GM18870 (cell line): Measurements from ENCODE around the gene STPG4.
A peak's percentile ranks its signal among the peaks of the same experiment; 100 is the strongest.

Experiments
- ATAC-seq: cut with Tn5 transposase; IDR thresholded peaks from one replicate; pipeline ENCODE4 v1.9.1; 2021; ENCODE audit warnings: moderate library complexity; ENCODE audit not compliant: unreplicated experiment

The STPG4 gene

DNA sequence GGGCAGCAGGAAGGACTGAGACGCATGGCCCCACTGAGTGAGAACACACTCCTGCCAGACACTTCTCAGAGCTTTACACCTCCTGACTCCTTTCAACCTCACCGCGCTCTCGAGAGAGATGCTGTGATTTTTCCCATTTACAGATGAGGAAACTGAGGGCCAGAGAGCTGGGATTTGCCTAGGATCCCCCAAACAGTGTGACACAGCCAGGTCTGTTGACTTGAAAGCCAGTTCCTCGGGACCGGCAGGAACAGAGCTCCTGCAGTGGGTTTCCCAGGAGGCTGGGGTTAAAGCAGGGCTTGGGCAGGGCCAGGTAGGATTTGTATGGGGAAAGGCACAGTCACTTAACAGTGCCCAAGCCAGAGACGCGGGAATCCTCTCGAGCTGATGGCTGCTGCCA, 81.9 kb downstream of the STPG4 start:
- ATAC-seq: no peak

DNA sequence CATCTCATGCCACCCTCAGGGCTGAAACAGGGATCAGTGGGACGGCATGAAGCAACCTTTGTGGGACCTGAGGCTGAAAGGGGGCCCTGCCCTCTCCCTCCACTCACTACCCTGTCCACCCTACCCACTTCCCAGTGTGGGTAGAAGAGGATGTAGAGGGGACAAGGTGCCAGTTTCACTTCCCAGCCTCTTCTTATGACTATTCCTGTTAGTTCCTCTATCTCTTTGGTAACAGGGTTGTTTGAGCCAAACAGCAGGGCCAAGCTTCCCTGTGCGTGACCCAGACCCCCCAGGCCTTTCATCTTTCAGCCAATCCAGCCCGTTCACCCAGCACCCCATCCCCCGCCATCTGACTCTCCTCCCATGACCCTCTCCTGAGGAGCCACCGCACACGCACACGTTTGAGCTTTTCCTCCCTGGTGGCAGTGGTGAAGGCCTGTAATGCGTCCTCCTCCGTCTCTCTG, 82.3 kb downstream of the STPG4 start:
- no peak for ATAC-seq

DNA sequence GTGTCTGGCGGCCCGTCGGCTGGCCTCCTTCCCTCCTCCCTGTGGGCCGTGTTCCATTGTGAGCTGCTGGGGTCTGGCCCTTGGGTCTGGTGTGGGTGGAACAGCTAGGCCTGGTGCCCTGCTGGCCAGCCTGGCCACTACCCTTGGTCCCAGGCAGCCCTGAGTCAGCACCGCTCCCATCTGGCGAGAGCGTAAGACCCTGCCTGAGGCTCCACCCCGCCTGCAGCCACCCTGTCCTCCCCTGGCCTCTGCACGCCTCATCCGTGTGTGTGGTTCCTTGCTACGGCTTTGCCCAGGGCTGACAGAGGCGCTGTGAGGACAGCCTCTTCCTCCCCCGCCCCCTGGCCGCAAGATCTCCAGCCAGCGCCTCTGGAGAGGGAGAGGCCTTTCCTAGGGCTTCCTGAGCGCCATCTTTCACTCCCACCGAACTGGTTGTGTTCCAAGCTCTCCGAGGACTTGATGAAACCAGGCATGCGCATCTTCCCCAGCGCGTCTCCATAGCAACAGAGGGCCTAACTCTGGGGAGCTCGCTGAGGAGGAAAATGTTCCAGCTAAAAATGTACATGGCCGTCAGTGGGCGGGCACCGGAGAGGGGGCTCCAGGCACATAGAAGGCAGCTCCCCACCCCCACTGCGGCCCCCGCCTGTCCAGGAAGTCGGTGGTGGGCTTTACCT, 83.0 kb downstream of the STPG4 start:
- no peak for ATAC-seq

DNA sequence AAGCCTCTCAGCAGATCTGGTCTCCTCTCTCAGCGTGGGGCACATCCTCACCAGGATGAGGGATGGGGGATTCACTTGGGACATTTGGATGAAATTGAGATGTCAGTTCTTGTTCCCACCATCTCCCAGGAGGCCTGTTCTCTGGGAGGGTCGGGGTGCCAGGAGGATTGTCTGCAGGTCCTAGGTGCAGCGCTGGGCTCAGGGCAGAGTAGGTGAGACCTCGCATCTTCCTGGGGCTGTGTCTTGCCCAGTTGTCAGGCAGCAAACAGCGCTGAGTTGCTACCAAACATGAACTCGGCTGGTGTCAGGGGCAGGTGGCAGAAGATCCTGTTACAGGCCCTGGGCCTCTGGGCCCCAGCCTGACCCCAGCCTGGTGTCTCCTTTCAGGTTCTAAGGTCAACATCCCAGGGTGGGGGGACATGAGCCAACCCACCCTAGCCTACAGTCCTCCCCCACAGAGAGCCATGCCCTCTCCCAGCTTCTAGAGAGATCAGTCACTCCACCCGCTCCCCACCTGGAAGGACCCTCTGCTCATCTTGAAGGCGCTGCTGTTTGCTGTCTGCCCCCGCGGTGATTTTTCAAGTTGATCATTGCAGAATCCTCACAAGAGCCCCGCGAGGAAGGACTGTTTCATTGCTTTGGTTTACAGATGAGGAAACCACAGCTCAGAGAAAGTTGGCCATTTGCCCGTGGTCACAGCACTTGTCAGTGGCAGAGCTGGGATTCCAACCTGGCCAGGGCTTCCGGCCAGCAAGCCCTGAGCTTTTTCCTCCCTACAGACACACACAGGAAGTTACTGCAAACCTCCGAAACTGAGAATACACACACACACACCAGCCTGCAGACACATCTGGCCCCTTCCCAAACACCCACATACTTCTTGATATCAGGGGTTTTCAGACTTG, 83.9 kb downstream of the STPG4 start:
- peak; percentile 91 for ATAC-seq

DNA sequence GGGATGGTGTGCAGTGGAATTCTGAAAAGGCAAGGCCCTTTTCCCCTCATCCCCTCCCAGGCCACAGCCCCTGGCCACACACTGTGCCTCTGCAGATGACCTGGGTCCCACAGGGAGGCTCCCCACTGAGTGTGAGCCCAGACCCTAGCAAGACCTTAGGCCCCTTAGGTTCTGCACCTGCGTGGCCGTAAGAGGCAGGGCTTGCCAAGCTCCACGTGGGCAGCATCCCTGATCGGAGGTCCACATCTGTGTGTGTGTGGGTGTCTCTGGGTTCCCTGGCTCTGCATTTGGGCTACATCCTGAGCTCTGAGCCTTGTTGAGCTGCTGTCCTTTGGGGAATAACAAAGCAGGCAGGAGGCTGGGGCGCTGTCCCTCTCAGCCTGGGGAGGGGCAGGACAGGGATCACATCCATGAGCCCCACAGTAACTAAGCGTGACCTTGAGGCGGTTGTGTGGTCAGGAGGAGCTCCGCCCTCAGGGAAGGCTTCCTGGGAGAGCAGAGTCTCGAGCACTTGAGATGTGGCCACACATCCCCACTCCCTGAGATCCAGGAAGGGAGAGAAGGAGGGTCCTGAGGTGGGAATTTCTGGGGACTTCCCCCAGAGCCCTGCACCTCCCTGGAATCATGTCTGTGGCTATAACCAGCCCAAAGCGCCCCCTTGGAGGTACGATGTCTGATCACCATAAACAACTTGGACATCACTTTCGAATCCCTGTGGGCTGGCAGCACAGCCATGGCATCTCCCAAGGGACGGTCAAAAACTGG, 84.8 kb downstream of the STPG4 start:
- no peak for ATAC-seq

DNA sequence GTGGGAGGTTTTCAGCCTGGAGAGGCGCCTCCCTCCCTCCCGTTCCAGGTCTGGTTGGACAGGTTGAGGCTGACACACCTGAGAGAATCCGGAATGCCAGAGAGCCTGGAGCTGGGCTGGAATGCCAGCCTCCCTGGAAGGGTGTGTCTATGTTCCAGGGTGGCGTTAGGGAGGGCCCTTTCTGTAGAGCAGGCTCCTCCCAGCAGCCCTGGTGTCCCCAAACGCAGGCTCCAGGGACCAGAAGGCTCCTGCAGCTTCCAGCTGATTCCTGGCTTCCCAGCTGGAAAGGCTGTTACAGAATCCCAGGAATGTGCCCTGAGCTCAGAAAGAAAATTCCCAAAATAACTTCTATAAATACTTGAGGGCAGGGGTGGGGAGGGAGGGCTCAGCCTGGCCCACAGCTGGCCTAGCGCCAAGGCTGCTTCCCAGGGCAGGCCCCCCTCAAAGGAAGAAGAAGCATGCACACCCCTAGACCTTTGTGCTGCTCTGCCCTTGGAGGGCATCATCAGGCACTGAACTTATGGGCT, 85.4 kb downstream of the STPG4 start:
- no peak for ATAC-seq

DNA sequence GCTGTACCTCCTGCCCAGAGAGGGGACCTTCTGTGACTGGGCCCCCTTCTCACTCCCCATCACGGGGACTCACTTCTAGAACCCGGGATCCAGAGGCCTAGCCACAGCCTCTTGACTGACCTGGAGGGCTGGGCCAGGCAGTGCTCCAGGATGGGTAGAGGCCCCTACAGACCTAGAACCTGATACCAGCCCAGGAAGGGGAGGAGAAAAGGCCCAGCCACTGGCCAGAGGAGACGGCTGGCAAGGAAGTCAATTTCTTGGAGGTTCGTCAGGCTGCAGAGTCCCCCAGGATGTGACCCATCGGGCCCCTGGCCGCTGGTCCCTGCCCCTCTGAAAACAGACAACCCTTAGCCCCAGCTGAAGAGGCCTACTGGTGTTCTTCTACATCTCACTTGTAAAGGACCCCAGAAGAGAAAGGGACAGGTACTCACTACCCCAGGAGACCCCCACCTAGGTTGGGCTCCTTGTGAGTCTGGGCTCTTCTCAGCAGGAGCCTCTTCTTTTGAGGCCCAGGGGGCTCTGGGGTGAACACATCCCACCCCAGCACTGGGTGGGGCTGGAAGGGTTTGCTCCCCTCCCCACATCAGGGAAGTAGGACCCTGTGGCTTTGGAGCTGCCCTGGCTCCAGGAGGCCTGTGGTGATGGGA, 86.0 kb downstream of the STPG4 start:
- ATAC-seq: no peak

DNA sequence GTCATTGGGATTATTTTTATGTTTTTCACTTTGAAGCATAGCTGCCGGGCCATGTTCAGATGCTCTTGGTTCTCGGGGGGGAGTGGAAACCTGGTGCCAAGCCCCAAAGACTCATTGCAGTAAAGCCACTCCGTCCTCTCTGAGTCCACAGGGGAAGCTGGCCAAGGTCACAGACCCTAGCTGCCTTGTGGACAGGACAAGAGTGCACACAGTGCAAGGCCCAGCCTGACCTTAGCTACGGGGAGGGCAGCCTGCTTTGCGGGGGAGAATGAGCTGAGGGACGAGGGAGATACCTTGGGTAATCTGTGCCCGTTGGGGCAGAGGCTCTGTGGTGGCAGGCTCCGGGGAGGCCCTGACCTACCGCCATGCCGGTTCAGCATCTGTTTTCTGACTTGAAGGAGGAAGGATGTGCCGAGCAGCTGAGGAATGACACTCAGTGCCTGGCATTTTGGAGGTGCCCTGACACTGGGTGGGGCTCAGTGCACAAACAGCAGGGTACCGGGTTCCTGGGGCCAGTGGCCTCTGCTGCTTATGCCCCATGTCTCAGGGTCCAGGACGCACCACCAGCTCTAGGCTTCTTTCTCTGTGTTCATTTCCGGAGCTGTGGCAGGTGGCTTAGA, 87.2 kb downstream of the STPG4 start:
- ATAC-seq: no peak

DNA sequence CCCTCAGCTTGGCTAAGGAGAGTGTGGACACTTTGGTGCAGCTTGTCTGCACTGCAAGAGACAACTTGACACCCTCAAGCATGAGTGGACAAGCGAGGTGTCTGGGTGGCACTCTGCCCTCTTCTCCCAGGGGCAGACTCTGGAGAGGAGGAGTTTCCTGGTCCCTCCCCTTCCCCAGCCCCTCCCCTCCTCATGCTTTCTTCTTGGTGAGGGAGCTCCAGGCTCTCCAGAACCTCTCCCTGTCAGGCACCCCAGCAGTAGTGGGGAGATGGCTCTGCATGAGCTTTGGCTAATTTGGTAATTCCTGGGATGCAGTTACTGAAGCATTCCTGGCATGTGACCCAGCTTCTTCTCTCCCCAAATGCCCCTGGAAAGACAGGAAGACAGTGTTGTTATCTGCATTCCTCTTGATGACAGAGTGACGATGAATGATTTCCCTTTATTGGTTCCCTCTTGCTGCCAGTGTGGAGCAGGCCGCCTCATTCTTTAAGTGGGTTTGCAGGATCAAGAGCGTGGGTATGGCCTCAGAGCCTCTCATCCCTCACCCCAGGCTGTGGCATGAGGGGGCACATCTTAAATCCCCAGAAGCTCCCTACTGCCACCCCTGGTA, 89.2 kb downstream of the STPG4 start:
- ATAC-seq: no peak

DNA sequence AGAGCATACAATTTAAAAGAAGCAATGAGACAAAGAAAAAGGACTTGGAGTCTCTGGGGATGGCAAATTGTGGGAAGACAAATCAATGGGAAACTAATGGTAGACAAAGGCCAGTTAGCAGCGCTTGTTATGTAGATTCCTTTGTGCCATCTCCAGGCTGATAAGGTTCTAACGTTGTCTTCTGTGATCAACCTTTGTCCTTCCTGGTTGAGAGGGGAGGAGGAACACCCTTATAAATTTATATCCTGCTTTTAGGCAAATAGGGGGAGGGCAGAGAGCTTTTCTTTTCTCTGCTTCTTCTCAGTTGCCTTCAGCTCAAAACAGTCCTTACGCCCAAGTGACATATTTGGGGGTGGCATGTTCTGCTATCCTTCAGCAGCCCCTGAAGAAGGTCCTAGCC, 89.8 kb downstream of the STPG4 start:
- ATAC-seq: no peak

DNA sequence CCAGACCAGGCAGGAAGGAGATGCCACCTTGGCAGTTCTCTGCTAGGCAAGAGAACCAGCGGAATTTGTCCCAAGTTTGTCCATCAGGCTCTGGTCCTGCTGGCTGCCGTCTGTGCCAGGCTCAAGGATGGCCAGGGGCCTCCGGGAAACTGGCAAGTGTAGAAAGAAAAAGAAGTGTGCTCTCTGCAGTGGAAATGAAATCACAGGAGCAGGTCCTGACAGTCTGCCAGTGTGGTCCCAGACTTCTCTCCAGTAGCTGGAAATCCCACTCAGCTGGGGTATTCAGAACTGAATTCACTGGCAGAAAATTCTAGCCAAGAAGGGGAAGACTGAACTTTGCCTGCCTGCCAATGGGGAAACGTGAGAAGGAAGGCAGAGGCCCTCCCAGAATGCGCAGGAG, 91.0 kb downstream of the STPG4 start:
- no peak for ATAC-seq

DNA sequence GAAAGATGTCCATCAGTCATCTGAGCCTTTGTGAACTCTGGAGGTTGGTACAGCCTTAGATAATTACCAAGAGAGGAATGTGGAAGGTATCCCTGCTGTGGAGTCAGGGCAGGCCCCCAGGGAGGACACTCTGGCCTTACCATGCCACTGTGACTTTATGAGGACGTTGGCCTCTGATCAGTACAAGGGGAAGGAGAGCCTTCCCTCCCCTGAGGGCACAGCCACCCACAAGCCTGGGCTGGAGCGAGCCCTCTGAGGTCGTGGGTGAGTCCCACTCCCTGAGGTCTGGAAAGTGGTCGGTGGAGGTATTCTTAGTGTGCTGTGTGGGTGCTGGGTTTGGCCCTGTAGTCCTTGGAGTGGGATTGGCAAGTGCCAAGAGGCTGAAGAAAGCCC, 91.6 kb downstream of the STPG4 start:
- ATAC-seq: no peak

DNA sequence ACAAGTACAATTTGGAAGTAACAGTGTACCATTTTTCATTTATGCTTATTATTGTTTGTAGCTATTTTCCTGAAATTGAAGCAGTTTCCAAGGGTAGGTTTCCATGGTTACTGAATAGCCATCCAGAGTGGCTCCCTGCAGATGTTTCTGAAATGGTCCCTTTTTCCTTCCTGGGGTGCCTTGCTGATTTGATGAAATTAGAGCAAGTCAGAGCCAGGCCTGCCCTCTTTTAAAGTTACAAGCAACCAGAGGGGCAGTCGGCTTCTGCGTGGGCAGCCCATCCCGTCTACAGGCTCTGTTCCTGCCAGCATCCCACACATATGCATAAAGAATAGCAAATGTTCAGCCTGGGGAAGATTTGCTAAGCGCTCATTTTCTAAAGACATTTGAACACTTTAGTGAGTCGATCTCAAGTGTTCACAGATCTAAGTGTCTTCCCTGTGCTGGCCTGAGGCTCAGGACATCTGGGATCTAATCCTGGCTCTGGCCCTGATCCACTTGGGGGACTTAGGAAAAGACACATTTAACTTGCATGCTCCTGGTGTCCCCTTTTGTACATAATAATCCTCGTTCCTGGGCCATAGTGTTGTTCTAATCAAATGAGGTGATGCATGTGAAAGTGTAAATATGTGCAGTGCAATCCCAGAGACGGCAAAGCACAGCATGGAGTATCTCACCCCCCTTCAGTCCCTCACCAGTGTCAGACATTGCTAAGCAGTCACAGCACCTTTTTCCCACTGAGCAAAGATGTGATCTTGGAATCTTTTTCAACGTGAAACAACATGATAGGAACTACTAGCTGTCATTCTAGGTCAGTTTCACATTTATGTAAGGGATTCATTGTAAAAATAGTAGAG, 92.2 kb downstream of the STPG4 start:
- no peak for ATAC-seq

DNA sequence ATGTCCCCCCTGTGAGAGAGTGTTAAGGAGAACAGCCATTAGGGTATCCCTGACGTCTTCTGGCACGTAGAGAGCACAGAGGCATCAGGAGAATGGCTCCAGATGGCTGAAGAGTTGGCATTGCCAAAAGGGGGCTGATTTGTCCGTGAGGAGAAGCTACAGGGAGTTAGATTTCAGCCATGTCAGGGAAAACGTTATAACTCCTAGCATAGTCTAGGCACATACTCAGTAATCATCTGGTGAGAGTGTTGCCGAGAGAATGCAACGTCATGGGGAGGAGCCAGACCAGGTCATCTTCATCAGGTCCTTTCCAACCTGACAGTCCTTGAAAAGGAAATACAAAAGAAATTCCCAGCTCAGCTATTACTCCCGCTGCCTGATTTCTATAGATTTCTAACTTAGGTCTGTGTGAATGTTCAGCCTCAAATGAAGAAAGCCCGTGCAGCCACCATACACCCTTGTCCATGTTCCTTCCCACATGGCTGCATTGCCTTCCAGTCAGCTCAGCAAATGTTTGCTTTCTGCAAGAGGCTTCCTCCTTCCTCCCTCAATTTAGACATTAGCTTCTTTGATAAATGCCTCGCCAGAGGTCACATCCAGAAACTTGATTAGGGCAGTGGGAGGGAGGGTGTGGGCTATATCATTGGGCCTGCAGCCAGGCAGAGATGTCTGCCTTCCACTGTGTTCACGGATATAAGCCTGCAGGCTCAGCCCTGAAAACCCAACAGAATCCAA, 93.0 kb downstream of the STPG4 start:
- ATAC-seq: no peak

DNA sequence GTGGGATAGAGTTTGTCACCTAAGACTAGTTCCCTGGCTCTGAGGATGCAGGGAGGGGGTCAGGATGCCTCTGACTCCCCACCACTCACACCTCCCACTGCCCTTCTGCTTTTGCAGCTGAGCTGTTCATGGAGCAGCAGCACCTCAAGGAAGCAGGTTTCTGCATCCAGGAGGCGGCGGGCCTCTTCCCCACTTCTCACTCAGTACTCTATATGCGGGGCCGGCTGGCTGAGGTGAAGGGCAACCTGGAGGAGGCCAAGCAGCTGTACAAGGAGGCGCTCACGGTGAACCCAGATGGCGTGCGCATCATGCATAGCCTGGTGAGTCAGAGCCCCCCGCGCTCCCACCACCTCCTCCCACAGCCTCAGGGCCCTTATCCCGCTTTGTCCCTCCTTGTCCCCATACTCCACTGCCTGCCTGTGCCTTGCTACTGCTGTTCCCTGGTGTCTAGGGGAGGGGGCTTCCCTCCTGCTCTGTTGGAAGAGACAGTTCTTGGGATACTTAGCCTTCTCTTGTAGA, 94.4 kb downstream of the STPG4 start:
- no peak for ATAC-seq

DNA sequence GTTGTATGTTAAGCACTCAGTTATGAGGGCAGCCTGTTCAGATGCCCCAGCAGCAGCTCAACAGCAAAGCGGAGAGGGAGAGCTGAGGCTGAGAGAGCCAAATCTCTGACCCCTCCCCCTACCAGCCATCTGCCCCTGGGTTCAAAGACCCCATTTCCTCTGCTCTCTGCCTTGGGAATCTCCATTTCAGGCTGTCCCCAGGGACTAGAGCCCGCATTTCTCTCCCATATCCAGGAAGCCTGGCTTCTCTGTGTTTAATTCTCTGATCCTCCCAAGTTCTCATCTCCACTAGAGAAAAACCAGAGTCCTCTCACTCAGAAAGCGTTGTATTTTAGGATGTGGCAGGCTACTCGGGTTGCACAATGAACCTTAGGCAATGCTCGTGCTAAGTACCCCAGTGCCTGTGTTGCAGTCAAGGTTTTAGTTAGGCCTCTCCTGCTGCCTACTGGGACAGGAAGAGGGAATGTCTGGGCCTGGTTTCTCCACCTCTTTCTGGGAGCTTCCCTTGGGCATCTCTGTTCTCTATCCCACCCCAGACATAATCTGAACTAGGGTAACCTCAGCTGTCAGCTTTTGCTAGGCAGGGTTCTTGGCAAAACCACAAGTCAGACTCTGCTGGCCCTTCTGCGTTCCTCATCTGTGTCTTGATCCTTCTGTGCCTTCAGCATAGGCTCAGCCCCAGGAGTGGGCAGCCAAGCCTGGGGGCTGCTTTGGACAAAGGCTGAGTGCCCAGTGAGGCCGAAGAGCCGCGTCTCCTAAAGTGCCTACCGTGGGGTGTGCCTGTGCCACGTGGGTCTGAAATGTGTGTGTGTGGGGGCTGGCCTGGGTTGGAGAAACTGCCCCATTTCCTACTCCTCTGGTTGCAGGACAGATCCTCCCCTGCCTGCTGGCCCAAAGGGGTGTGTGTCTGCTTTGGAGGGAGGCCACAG, 96.8 kb downstream of the STPG4 start:
- no peak for ATAC-seq

DNA sequence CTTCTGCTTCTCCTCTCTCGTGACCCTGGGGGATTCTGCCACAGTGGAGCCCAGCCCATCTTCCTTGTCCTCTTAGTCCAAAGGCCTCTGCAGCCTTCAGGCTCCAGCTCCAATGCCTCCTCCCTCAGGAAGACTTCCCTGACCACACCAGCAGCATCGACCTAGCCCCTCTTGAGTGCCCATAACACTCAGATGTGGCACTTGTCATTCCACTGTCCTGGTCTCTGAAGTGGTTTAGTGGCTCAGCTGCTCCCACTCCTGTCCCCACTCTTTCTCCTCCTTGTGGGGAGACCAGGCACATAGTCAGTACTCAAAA, 97.5 kb downstream of the STPG4 start:
- ATAC-seq: no peak
